Activated CD8-positive, alpha-beta memory T cell treated with anti-CD3 and anti-CD28 coated beads, Interleukin-2, amount 10 ng/mL, durations not matched to agents 7 days and 5 days (primary cell): ENCODE results near the gene AHRR. TPM values are rescaled to one million over a fixed set of nuclear protein-coding genes. Genes with fewer than 3 reads are reported as not detected.

Experiments used
- ATAC-seq: fragments of 150-1000 bp; cut with Tn5 transposase; one replicate; pipeline ENCODE4 v1.10.0; 2021; ENCODE audit warnings: moderate library complexity
- CTCF ChIA-PET: fragments of 350-600 bp; sonication (Branson Sonifier 250); formaldehyde crosslinking; loops from one replicate; lab custom pipeline; 2021; ENCODE audit warnings: antibody characterized with exemption; lab: Charles Lee
- DNase-seq: peaks from one replicate; pipeline ENCODE4 v3.0.0-alpha.2; 2020
- H3K27ac Mint-ChIP-seq: one replicate; pipeline ENCODE4 v1.8.0; 2021; ENCODE audit warnings: mild to moderate bottlenecking, mixed read lengths
- H3K27me3 Mint-ChIP-seq: one replicate; pipeline ENCODE4 v1.8.0; 2021; ENCODE audit warnings: mixed read lengths
- H3K36me3 Mint-ChIP-seq: one replicate; pipeline ENCODE4 v1.8.0; 2021; ENCODE audit warnings: mild to moderate bottlenecking, mixed read lengths
- H3K4me1 Mint-ChIP-seq: one replicate; pipeline ENCODE4 v1.8.0; 2021; ENCODE audit warnings: mixed read lengths
- H3K4me3 Mint-ChIP-seq: one replicate; pipeline ENCODE4 v1.8.0; 2021; ENCODE audit warnings: mild to moderate bottlenecking, moderate library complexity, mixed read lengths
- H3K9me3 Mint-ChIP-seq: one replicate; pipeline ENCODE4 v1.8.0; 2022; ENCODE audit warnings: low read depth, mixed read lengths
- total RNA-seq, 2 experiments: library from RNA; stranded (reverse); gene quantifications; one replicate each; pipeline ENCODE4 v1.2.3, GENCODE V29; 2021

AHRR gene
- total RNA-seq, 2 experiments from 2014 or later, result 56.8 to 64.0 TPM

- Mint-ChIP-seq H3K9me3 (peaks cover 3% of the 10 kb centered on the region), H3K4me3 (no peak overlapping the region), H3K4me1 (peaks cover 57% of the 10 kb centered on the region), H3K36me3 (peaks cover 71% of the 10 kb centered on the region), H3K27me3 (no peaks in the 10 kb centered on the region), H3K27ac (no peak overlapping the region)
- DNase-seq, result no peak
- CTCF ChIA-PET, result interaction anchor here (2.5 kb wide), 1 partner anchor 11 kb away, joined by 12 read pairs; no protein-coding TSS in a partner anchor
- ATAC-seq, result no peak
Measured at GRCh38 chr5:457195-457961, 135.9 kb downstream of the AHRR start.

GRCh38 chr5:458547-459353 is 137.2 kb downstream of the AHRR start:
- Mint-ChIP-seq H3K4me1 (peaks cover 53% of the 10 kb centered on the region), H3K4me3 (no peak overlapping the region)

DNA sequence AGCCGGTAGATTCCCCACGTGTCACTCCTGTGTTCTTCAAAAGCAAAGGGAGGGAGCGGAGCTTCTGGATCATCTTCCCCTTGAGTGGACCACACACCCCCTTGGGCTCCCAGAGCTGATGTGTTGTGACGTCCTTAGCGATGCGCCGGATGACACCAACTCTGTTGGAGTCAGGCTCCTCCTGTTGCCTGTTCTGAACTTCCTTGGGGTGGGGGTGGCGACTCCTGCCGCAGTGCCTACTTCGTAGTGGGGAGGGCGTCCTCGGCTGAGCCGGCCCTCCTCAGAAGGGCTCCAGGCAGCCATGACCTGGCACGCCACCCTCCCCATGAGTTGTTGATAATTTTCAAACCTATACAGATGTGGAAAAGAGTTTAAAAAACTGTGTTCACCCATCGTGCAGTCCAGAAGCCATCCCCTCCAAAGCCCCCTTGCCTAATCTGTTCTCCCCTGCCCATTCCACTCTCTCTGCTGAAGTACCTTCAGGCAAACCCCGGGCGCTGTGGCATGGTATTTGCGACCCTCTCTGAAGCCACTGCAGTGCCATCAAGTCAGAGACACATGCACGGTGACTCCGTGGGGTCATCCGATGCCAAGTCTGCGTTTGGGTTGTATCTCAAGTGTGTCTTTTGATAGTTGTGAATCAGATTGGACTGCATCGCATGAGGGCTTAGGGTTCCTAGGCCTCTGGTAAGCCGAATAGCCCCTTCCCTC is 138.2 kb downstream of the AHRR start:
- H3K9me3 Mint-ChIP-seq, result no peaks in the 10 kb centered on the region
- H3K36me3 Mint-ChIP-seq, result peaks cover 65% of the 10 kb centered on the region
- peaks cover 56% of the 10 kb centered on the region for H3K4me1 Mint-ChIP-seq

More at GRCh38 chr5:458547-459353, 137.2 kb downstream of the AHRR start:
- ATAC-seq (peak; percentile 46), DNase-seq (no peak)
- H3K9me3 Mint-ChIP-seq, result no peaks in the 10 kb centered on the region
- peak overlapping the region; percentile 71 for H3K27ac Mint-ChIP-seq
- CTCF ChIA-PET, result interaction anchor here (1.8 to 2.5 kb wide), 2 partner anchors 12 to 13 kb away, joined by 5 to 12 read pairs; no protein-coding TSS in a partner anchor
- no peaks in the 10 kb centered on the region for H3K27me3 Mint-ChIP-seq
- H3K36me3 Mint-ChIP-seq, result peaks cover 65% of the 10 kb centered on the region

GRCh38 chr5:460273-460625 is 138.7 kb downstream of the AHRR start:
- ATAC-seq (no peak), DNase-seq (no peak)
- no peaks in the 10 kb centered on the region for H3K9me3 Mint-ChIP-seq
- peaks cover 62% of the 10 kb centered on the region for H3K36me3 Mint-ChIP-seq
- H3K27ac Mint-ChIP-seq, result no peak overlapping the region
- no peak overlapping the region for H3K4me3 Mint-ChIP-seq
- H3K27me3 Mint-ChIP-seq, result no peaks in the 10 kb centered on the region
- H3K4me1 Mint-ChIP-seq, result peaks cover 56% of the 10 kb centered on the region
- CTCF ChIA-PET, result interaction anchor here (1.8 kb wide), 1 partner anchor 14 kb away, joined by 5 read pairs; no protein-coding TSS in a partner anchor

More for the DNA sequence above, 138.2 kb downstream of the AHRR start:
- CTCF ChIA-PET, result interaction anchor here (1.8 kb wide), 1 partner anchor 14 kb away, joined by 5 read pairs; no protein-coding TSS in a partner anchor
- DNase-seq (no peak), ATAC-seq (no peak)
- no peak overlapping the region for H3K4me3 Mint-ChIP-seq
- H3K27ac Mint-ChIP-seq, result no peak overlapping the region
- no peaks in the 10 kb centered on the region for H3K27me3 Mint-ChIP-seq

GRCh38 chr5:462051-462481 is 140.6 kb downstream of the AHRR start:
- Mint-ChIP-seq H3K9me3 (no peaks in the 10 kb centered on the region), H3K27me3 (no peaks in the 10 kb centered on the region), H3K4me3 (no peak overlapping the region), H3K36me3 (peaks cover 56% of the 10 kb centered on the region), H3K4me1 (peaks cover 51% of the 10 kb centered on the region), H3K27ac (no peak overlapping the region)
- CTCF ChIA-PET, result no interaction called here
- DNase-seq (no peak), ATAC-seq (no peak)

- CTCF ChIA-PET, result interaction anchor here (1.0 to 1.2 kb wide), 3 partner anchors 9 to 146 kb away, joined by 3 to 4 read pairs (median 4); no protein-coding TSS in a partner anchor
- no peak overlapping the region for H3K4me3 Mint-ChIP-seq
- DNase-seq, result no peak
- H3K27me3 Mint-ChIP-seq, result no peaks in the 10 kb centered on the region
- no peak overlapping the region for H3K27ac Mint-ChIP-seq
- ATAC-seq, result no peak
- peaks cover 51% of the 10 kb centered on the region for H3K36me3 Mint-ChIP-seq
- peaks cover 48% of the 10 kb centered on the region for H3K4me1 Mint-ChIP-seq
- no peaks in the 10 kb centered on the region for H3K9me3 Mint-ChIP-seq
Measured at GRCh38 chr5:463301-463700, 141.8 kb downstream of the AHRR start.

GRCh38 chr5:463952-464351 is 142.4 kb downstream of the AHRR start:
- peak; percentile 61 for ATAC-seq
- Mint-ChIP-seq H3K27ac (peak overlapping the region; percentile 58), H3K4me1 (peaks cover 41% of the 10 kb centered on the region), H3K9me3 (no peaks in the 10 kb centered on the region), H3K27me3 (no peaks in the 10 kb centered on the region), H3K36me3 (peaks cover 45% of the 10 kb centered on the region), H3K4me3 (no peak overlapping the region)
- DNase-seq, result peak; percentile 71
- CTCF ChIA-PET, result interaction anchor here (1.0 to 1.2 kb wide), 3 partner anchors 10 to 147 kb away, joined by 3 to 4 read pairs (median 4); no protein-coding TSS in a partner anchor

DNA sequence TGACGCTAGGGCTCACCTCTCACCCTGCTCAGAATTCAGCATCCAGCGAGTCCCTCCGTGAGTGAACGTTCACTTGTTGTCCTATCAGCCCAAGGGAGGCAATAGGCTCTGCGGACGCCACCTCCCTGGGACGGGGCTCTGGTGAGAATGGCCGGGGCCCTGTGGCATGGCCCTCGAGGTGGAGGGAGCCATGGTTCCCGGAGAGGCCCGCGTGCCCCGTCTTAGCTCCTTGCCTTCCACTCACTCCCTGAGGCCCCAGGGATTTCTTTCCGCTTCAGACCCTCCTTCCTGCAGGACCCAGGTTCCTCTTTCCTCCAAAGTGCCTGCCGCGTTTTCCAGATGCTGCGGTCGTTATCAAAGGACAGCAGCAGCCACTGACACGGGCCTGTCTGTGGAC is 142.9 kb downstream of the AHRR start:
- Mint-ChIP-seq H3K4me1 (peaks cover 36% of the 10 kb centered on the region), H3K4me3 (no peak overlapping the region), H3K27me3 (no peaks in the 10 kb centered on the region), H3K9me3 (no peaks in the 10 kb centered on the region), H3K36me3 (peaks cover 40% of the 10 kb centered on the region), H3K27ac (peak overlapping the region; percentile 58)
- CTCF ChIA-PET, result interaction anchor here (1.2 kb wide), 1 partner anchor 17 kb away, joined by 4 read pairs; no protein-coding TSS in a partner anchor
- ATAC-seq (no peak), DNase-seq (no peak)

GRCh38 chr5:464843-465590 is 143.5 kb downstream of the AHRR start:
- no peaks in the 10 kb centered on the region for H3K9me3 Mint-ChIP-seq
- DNase-seq, result no peak
- H3K36me3 Mint-ChIP-seq, result peaks cover 34% of the 10 kb centered on the region
- ATAC-seq, result no peak
- CTCF ChIA-PET, result interaction anchor here (1.0 kb wide), 1 partner anchor 12 kb away, joined by 4 read pairs; no protein-coding TSS in a partner anchor
- peaks cover 35% of the 10 kb centered on the region for H3K4me1 Mint-ChIP-seq
- H3K27ac Mint-ChIP-seq, result no peak overlapping the region
- no peak overlapping the region for H3K4me3 Mint-ChIP-seq
- H3K27me3 Mint-ChIP-seq, result no peaks in the 10 kb centered on the region

GRCh38 chr5:465591-466403 is 144.3 kb downstream of the AHRR start:
- no peak overlapping the region for H3K27ac Mint-ChIP-seq
- H3K9me3 Mint-ChIP-seq, result no peaks in the 10 kb centered on the region
- no peak for DNase-seq
- no peak overlapping the region for H3K4me3 Mint-ChIP-seq
- no peaks in the 10 kb centered on the region for H3K27me3 Mint-ChIP-seq
- ATAC-seq, result no peak
- peaks cover 29% of the 10 kb centered on the region for H3K36me3 Mint-ChIP-seq
- CTCF ChIA-PET, result interaction anchor here (1.0 kb wide), 1 partner anchor 13 kb away, joined by 4 read pairs; no protein-coding TSS in a partner anchor
- peaks cover 35% of the 10 kb centered on the region for H3K4me1 Mint-ChIP-seq

DNA sequence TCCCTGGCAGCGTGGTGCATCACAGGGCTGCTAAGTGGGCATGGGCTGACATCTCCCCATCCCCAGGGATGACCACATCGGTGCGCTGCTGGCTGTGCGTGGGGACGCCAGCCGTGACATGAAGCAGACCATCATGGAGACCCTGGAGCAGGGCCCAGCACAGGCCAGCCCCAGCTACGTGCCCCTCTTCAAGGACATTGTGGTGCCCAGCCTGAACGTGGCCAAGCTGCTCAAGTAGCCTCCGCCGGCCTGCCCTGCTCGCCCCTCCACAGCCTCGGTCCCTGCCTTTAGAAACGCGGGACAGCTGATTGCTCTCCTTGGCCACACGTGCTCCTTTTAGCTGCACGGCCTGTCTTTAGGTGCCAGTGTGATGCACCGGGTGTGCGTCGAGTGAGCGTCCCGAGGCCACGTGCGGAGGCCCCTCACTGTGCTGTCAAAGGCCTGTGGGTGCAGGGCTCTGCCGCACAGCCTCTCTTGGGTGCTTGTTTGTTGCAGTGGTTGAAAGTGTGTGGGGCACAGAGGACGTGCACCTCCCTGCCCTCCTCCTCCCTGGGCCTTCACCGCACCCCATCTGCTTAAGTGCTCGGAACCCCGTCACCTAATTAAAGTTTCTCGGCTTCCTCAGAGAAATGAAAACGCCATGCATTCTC is 145.3 kb downstream of the AHRR start:
- CTCF ChIA-PET, result no interaction called here
- H3K36me3 Mint-ChIP-seq, result peaks cover 30% of the 10 kb centered on the region
- ATAC-seq (no peak), DNase-seq (no peak)
- H3K27me3 Mint-ChIP-seq, result no peaks in the 10 kb centered on the region
- no peak overlapping the region for H3K4me3 Mint-ChIP-seq
- peaks cover 42% of the 10 kb centered on the region for H3K4me1 Mint-ChIP-seq
- no peaks in the 10 kb centered on the region for H3K9me3 Mint-ChIP-seq
- H3K27ac Mint-ChIP-seq, result no peak overlapping the region
